Measurements from ENCODE around the gene UNK. TPM values are rescaled to one million over a fixed set of nuclear protein-coding genes. Genes with fewer than 3 reads are reported as not detected.

The UNK gene, protein sequence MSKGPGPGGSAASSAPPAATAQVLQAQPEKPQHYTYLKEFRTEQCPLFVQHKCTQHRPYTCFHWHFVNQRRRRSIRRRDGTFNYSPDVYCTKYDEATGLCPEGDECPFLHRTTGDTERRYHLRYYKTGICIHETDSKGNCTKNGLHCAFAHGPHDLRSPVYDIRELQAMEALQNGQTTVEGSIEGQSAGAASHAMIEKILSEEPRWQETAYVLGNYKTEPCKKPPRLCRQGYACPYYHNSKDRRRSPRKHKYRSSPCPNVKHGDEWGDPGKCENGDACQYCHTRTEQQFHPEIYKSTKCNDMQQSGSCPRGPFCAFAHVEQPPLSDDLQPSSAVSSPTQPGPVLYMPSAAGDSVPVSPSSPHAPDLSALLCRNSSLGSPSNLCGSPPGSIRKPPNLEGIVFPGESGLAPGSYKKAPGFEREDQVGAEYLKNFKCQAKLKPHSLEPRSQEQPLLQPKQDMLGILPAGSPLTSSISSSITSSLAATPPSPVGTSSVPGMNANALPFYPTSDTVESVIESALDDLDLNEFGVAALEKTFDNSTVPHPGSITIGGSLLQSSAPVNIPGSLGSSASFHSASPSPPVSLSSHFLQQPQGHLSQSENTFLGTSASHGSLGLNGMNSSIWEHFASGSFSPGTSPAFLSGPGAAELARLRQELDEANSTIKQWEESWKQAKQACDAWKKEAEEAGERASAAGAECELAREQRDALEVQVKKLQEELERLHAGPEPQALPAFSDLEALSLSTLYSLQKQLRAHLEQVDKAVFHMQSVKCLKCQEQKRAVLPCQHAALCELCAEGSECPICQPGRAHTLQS
- total RNA-seq = 31.1 TPM

DNA sequence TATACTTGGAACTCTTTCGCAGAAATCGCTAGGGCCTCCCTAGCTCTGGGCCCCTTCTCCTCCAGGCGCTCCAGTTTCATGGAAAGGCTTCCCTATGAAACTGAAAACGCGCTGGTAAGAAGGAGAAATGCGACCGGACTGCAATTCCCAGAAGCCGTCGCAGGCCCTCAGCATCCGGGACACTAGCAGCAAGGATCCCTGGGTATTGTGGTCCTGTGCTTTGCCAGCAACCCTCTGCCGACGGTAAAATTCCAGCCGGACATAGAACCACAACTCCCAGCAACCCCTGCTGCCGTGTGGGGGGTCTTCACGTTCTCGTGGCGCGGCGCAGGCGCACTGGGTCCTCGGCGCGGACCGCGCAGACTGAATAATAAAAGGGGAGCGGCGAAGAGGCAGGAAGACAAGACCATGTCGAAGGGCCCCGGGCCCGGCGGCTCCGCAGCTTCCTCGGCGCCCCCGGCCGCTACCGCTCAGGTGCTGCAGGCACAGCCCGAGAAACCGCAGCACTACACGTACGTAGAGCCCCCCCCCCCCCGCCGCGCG lies at the start of gene UNK:
TSS of gene UNK (plus strand) at position 334 of the 543 bp plus-strand sequence. CDS start at position 409, 75 bp downstream.

DNA sequence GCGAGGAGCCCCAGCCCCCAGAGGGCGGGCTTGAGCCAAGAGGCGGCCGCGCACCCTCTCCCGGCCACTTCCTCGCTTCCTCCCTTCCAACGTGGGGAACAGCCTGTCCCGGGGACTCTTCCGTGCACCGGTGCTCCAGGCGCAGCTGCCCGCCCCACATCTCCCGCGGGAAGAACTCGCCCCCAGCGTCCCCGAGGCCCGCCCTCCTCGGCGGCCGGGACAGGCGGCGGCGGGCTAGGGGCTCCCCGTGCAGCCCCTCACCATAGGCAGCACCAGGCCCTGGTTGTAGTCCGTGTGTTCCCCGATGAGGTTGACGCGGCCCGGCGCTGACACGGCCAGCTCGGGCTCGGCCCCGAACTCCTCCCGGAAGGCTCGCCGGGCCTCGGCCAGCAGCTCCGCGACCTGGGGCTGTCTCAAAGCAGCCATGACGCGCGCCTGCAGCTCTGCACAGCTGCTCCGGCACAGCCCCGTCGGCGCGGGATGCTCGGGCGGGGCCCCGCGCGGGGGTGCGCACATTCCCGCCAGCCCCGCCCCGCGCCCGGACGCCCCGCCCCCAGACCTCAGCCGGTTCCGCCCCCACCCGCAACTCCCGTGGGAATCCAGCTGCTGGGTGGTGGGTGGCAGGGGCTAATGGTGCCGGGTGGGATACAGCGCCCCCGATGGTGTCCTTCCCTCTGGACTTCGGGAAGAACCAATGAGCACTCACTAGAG lies 19.7 kb upstream of the UNK start, which contains the start of gene GALK1:
TSS of gene GALK1 (minus strand) at position 482 of the 711 bp plus-strand sequence. CDS start at position 426, 56 bp downstream.

DNA sequence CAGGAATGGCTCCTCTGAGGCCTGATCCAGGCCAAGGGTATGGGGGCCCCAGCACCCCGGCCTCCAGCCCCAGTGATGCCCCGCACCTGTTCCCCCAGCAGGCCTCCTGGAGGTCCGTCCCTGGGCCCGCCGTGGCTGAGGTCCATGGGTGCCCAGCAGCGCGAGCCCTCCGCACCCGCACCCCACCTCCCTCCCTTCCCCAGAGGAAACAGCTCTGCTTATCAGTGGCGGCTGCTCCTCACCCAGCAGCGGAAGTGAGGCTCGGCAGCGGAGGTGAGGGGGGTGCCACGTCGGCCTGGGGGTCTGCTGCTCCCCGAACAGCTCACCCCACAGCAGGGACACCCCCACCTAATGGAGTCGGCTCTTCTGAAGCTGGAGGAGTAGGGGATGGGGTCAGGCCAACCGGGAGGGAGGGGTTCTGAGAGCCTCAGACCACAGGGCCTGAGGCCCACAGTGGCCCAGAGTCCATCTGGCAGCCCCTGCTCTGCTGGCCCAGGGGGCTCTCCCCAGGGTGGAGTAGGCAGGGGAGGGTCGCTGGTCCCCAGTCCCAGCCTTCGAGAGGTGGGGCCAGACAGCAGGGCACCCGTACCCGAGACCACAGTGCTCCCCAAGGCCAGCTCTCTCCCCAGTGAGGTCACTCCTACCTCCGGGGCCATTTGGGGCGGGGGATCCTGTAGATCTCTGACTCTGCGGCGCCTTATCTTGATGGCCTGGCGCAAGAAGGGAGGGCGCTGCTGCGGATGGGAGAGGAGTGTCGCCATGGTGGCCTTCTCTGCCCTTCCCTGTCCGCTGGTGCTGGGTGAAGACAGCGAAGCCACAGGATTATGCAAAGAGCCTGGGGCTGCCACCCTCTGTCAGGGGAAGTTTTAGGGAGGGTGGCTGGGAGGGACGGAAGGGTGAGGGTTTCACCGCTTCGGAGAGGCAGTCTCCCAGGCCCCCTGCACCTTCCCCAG lies 59.2 kb downstream of the UNK start, which contains the start of gene UNC13D:
TSS of gene UNC13D (minus strand) at position 828 of the 953 bp plus-strand sequence. CDS start at position 761, 67 bp downstream.

DNA sequence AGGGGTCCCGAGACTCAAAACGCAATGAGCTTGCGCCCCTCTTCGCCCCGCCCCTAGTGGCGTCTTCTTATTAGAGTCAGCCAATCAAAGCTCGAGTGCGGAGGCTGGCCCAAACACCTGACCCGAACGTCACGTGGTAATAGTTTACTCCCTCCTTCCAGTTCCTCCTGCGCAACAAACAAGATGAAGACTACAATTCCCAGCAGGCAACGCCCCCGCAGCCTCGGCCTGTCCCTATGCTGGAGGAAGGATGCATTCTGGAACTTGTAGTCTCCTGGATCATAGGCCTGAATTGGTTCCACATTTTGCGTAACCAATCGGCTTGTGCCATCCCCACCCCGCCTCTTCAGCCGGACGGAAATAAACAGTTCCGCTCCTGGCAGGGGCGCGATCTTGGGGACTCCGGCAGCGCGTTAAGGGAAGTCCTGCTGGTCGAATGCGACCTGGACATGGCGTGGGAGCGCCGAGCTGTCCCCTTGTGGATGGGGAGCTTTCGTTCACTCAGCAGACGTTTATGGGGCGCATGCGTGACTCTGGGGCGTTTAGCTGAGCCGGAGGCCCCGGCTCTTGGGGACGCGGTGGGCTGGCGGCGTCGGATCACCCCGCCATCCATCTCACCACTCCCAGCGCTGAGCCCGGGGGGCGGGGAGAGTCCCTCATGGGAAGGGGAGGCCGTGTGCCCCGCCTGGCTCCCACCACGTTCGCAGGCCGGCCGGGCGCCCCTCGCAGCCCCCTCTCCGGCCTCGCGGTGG lies 70.9 kb downstream of the UNK start, which contains the start of gene WBP2:
TSS of gene WBP2 (minus strand) at position 26 of the 752 bp plus-strand sequence. CDS start 38 bp downstream, outside the sequence.

Other genes with a start within 250 kb of the UNK start
- 15.7 TPM for gene MYO15B, start 197.0 kb upstream of the UNK start, total RNA-seq
- gene SMIM5, start 151.4 kb upstream of the UNK start, total RNA-seq = 1.4 TPM
- 15.0 TPM for gene RECQL5, start 117.7 kb upstream of the UNK start, total RNA-seq
- gene SAP30BP, start 117.5 kb upstream of the UNK start, total RNA-seq = 52.1 TPM
- 4.4 TPM for gene ITGB4, start 63.3 kb upstream of the UNK start, total RNA-seq
- 8.5 TPM for gene GALK1, start 19.6 kb upstream of the UNK start, total RNA-seq
- 2.5 TPM for gene UNC13D, start 59.6 kb downstream of the UNK start, total RNA-seq
- gene WBP2, start 70.5 kb downstream of the UNK start, total RNA-seq = 52.1 TPM
- gene TRIM47, start 93.8 kb downstream of the UNK start, total RNA-seq = 15.2 TPM
- 10.6 TPM for gene TRIM65, start 112.1 kb downstream of the UNK start, total RNA-seq
- 37.4 TPM for gene MRPL38, start 120.1 kb downstream of the UNK start, total RNA-seq
- gene FBF1, start 156.2 kb downstream of the UNK start, total RNA-seq = 22.8 TPM
- 93.2 TPM for gene ACOX1, start 194.4 kb downstream of the UNK start, total RNA-seq
- 8.8 TPM for gene TEN1, start 194.4 kb downstream of the UNK start, total RNA-seq
- gene CDK3, start 216.0 kb downstream of the UNK start, total RNA-seq = 2.8 TPM
- gene EVPL, start 242.5 kb downstream of the UNK start, total RNA-seq = under 0.01 TPM

Data from diencephalon (tissue), 1 donor.